GM23338 (cell line): ENCODE measurements around the gene LYSMD1. TPM values are rescaled to one million over a fixed set of nuclear protein-coding genes. Genes with fewer than 3 reads are reported as not detected.

Experiments
- ATAC-seq: fragments of 200-7000 bp; cut with Tn5 transposase; 3 replicates; pipeline ENCODE4 v1.9.1; 2020
- DNase-seq: peaks from one replicate; pipeline ENCODE4 v3.0.0-alpha.2; 2015; ENCODE audit warnings: low spot score
- H2AFZ ChIP-seq: fragments of 200-600 bp; sonication (generic); 2 replicates; pipeline ENCODE4 v1.8.0; 2016; ENCODE audit warnings: antibody characterized with exemption, mild to moderate bottlenecking, moderate library complexity
- H3F3A ChIP-seq: fragments of 200-600 bp; sonication (generic); replicated peaks from 2 replicates; pipeline ENCODE4 v1.8.0; 2017; ENCODE audit warnings: antibody characterized with exemption, mixed run types, low read depth
- H3K27ac ChIP-seq: fragments of 200-600 bp; sonication (generic); 2 replicates; pipeline ENCODE4 v1.6.1; 2016; ENCODE audit warnings: low read depth
- H3K27me3 ChIP-seq: fragments of 200-600 bp; sonication (generic); 2 replicates; pipeline ENCODE4 v1.8.0; 2016; ENCODE audit warnings: mild to moderate bottlenecking, mixed run types, moderate library complexity; ENCODE audit not compliant: insufficient read depth
- H3K36me3 ChIP-seq: fragments of 200-600 bp; sonication (generic); 2 replicates; pipeline ENCODE4 v1.8.0; 2016; ENCODE audit warnings: mild to moderate bottlenecking; ENCODE audit not compliant: insufficient read depth
- H3K4me1 ChIP-seq: fragments of 200-600 bp; sonication (generic); 2 replicates; pipeline ENCODE4 v1.8.0; 2016; ENCODE audit warnings: mild to moderate bottlenecking, moderate library complexity; ENCODE audit not compliant: insufficient read depth
- H3K4me2 ChIP-seq: fragments of 200-600 bp; sonication (generic); 2 replicates; pipeline ENCODE4 v1.7.1; 2017; ENCODE audit warnings: mixed run types
- H3K4me3 ChIP-seq: fragments of 200-600 bp; sonication (generic); 2 replicates; pipeline ENCODE4 v1.6.1; 2016; ENCODE audit warnings: mixed run types
- H3K79me2 ChIP-seq: fragments of 200-600 bp; sonication (generic); replicated peaks from 2 replicates; pipeline ENCODE4 v1.8.0; 2017; ENCODE audit warnings: mild to moderate bottlenecking; ENCODE audit not compliant: insufficient read depth
- H3K9me2 ChIP-seq: fragments of 200-600 bp; sonication (generic); 2 replicates; pipeline ENCODE4 v1.8.0; 2017; ENCODE audit not compliant: insufficient read depth
- H4K20me1 ChIP-seq: fragments of 200-600 bp; sonication (generic); replicated peaks from 2 replicates; pipeline ENCODE4 v1.8.0; 2017; ENCODE audit warnings: mild to moderate bottlenecking; ENCODE audit not compliant: insufficient read depth
- H3K27ac Mint-ChIP-seq: 2 replicates; pipeline ENCODE4 v1.8.0; 2020; ENCODE audit warnings: inconsistent platforms, mild to moderate bottlenecking, moderate library complexity, mixed read lengths
- H3K27me3 Mint-ChIP-seq: 3 replicates; pipeline ENCODE4 v1.8.0; 2022; ENCODE audit warnings: low read depth, mild to moderate bottlenecking, moderate library complexity, mixed read lengths, inconsistent platforms; ENCODE audit not compliant: insufficient read depth, poor library complexity
- H3K36me3 Mint-ChIP-seq: 3 replicates; pipeline ENCODE4 v1.8.0; 2021; ENCODE audit warnings: low read depth, mild to moderate bottlenecking, inconsistent platforms, moderate library complexity, mixed read lengths
- H3K4me1 Mint-ChIP-seq: 3 replicates; pipeline ENCODE4 v1.8.0; 2020; ENCODE audit warnings: mild to moderate bottlenecking, inconsistent platforms, mixed read lengths
- H3K4me3 Mint-ChIP-seq: 3 replicates; pipeline ENCODE4 v1.8.0; 2021; ENCODE audit warnings: moderate library complexity, mild to moderate bottlenecking, inconsistent platforms, mixed read lengths
- H3K9me3 Mint-ChIP-seq: 3 replicates; pipeline ENCODE4 v1.8.0; 2020; ENCODE audit warnings: moderate library complexity, mild to moderate bottlenecking, inconsistent platforms, mixed read lengths
- CREB1 ChIP-seq: fragments of 250-450 bp; sonication (Bioruptor Pico); IDR thresholded peaks from 2 replicates; pipeline ENCODE4 v1.5.0; 2020; ENCODE audit warnings: low read depth, mild to moderate bottlenecking, moderate library complexity
- CTCF ChIP-seq, 2 experiments: fragments of 200-600 bp in 1 of 2; sonication (generic) in 1 of 2; conservative IDR thresholded peaks; 2 replicates each; pipeline versions ENCODE4 v1.5.1 to v1.6.1; 2016 to 2017; ENCODE audit warnings: antibody characterized with exemption in 2 of 2, low read depth in 2 of 2, mild to moderate bottlenecking in 2 of 2, moderate library complexity in 1 of 2
- ETS1 ChIP-seq: IDR thresholded peaks from 2 replicates; pipeline ENCODE4 v1.6.1; 2016; ENCODE audit warnings: antibody characterized with exemption
- EZH2 ChIP-seq: fragments of 200-600 bp; sonication (generic); IDR thresholded peaks from one replicate; pipeline ENCODE4 v1.8.0; 2017; ENCODE audit warnings: antibody characterized with exemption, mild to moderate bottlenecking, low read depth; ENCODE audit not compliant: unreplicated experiment
- EZH2phosphoT487 ChIP-seq: fragments of 200-600 bp; sonication (generic); IDR thresholded peaks from one replicate; pipeline ENCODE4 v1.8.1; 2018; ENCODE audit warnings: antibody characterized with exemption; ENCODE audit not compliant: unreplicated experiment
- JUNB ChIP-seq: IDR thresholded peaks from one replicate; pipeline ENCODE4 v1.6.1; 2016; ENCODE audit warnings: antibody characterized with exemption; ENCODE audit not compliant: unreplicated experiment
- NANOG ChIP-seq: IDR thresholded peaks from 2 replicates; pipeline ENCODE4 v1.6.1; 2016; ENCODE audit warnings: antibody characterized with exemption, borderline replicate concordance
- POLR2AphosphoS5 ChIP-seq: IDR thresholded peaks from 2 replicates; pipeline ENCODE4 v1.6.1; 2016; ENCODE audit warnings: antibody characterized with exemption, low read depth
- REST ChIP-seq: IDR thresholded peaks from one replicate; pipeline ENCODE4 v1.6.1; 2018; ENCODE audit warnings: antibody characterized with exemption; ENCODE audit not compliant: unreplicated experiment
- STAT1 ChIP-seq: IDR thresholded peaks from one replicate; pipeline ENCODE4 v1.6.1; 2016; ENCODE audit warnings: antibody characterized with exemption; ENCODE audit not compliant: unreplicated experiment
- ZNF114 ChIP-seq: fragments of 250-450 bp; sonication (Bioruptor Pico); IDR thresholded peaks from 2 replicates; pipeline ENCODE4 v1.5.0; 2020; ENCODE audit warnings: mild to moderate bottlenecking, moderate library complexity
- ZNF331 ChIP-seq: fragments of 250-450 bp; sonication (Bioruptor Pico); IDR thresholded peaks from 2 replicates; pipeline ENCODE4 v1.5.0; 2020; ENCODE audit warnings: low read depth, mild to moderate bottlenecking, moderate library complexity
- ZNF462 ChIP-seq: fragments of 250-450 bp; sonication (Bioruptor Pico); IDR thresholded peaks from 2 replicates; pipeline ENCODE4 v1.5.0; 2020; ENCODE audit warnings: mild to moderate bottlenecking, moderate library complexity
- polyA plus RNA-seq: library from polyadenylated mRNA; unstranded; fragments of >200 nt; fragmentation: Nextera tagmentation; extraction: Ambion mirVana; gene quantifications from 2 replicates; pipeline ENCODE4 v1.2.1, GENCODE V29; 2016
- total RNA-seq: library from RNA; depleted of rRNA; stranded (reverse); fragments of >200 nt; shearing (Covaris generic); gene quantifications from 2 replicates; pipeline ENCODE4 v1.2.3, GENCODE V29; 2014

The LYSMD1 gene
- total and polyA plus RNA-seq, 2 experiments from 2014 or later: 3.6 to 6.4 TPM

GRCh38 chr1:151157067-151157531 is 8.6 kb downstream of the LYSMD1 start:
- H3K36me3 ChIP-seq: 0 out of 2 replicates have a peak, but pooled peaks cover 6% of the 10 kb centered on the region
- ATAC-seq (no peak), DNase-seq (no peak)
- Mint-ChIP-seq H3K4me3 (no peak overlapping the region), H3K27me3 (peaks cover 11% of the 10 kb centered on the region), H3K9me3 (no peaks in the 10 kb centered on the region), H3K36me3 (peaks cover 13% of the 10 kb centered on the region), H3K4me1 (peaks cover 12% of the 10 kb centered on the region; the same call in 2 of the 3 replicates), H3K27ac (no peak overlapping the region)
- H4K20me1 ChIP-seq: no peaks in the 10 kb centered on the region
- H3K4me3 ChIP-seq: no peak overlapping the region
- H2AFZ ChIP-seq: no peak overlapping the region
- H3K27ac ChIP-seq: peak overlapping the region; percentile 32; the same call in 1 of the 2 replicates
- H3K4me2 ChIP-seq: peak overlapping the region; percentile 55; the same call in 1 of the 2 replicates
- no peaks in the 10 kb centered on the region for H3K79me2 ChIP-seq
- H3K27me3 ChIP-seq: no peaks in the 10 kb centered on the region
- H3K9me2 ChIP-seq: no peaks in the 10 kb centered on the region
- H3K4me1 ChIP-seq: peaks cover 5% of the 10 kb centered on the region; the same call in 1 of the 2 replicates
- no peak for TF ChIP-seq EZH2phosphoT487
- no peak for TF ChIP-seq ZNF331 (CRISPR knock-in tag)
- no peak for TF ChIP-seq CREB1 (CRISPR knock-in tag)
- no peak for TF ChIP-seq REST
- TF ChIP-seq STAT1: no peak
- no peak for TF ChIP-seq ZNF114 (CRISPR knock-in tag)
- TF ChIP-seq POLR2AphosphoS5: no peak
- TF ChIP-seq NANOG: no peak
- TF ChIP-seq CTCF (conservative IDR thresholded peaks at IDR 0.05; ENCODE audit: low read depth in 2 of 2): no peak
- TF ChIP-seq JUNB: no peak
- TF ChIP-seq ETS1: no peak
- no peak for TF ChIP-seq EZH2
- no peak for TF ChIP-seq ZNF462 (CRISPR knock-in tag)
- H3F3A ChIP-seq: no peaks in the 10 kb centered on the region; the same call in 1 of the 2 replicates
